ENCODE measurements around the gene TCN2.
"Not testable (repeated sequence)": the region's sequence is repeated elsewhere in the genome, so short reads cannot be mapped to it uniquely, and the experiment has no call there.

- not testable (repeated sequence) for TF ChIP-seq CTCF (IDR thresholded peaks at IDR 0.05; ENCODE audit: low read depth, low read length, missing input control); MAX (IDR thresholded peaks at IDR 0.05); RXRA (IDR thresholded peaks at IDR 0.05); YY1 (IDR thresholded peaks at IDR 0.05); JUND (IDR thresholded peaks at IDR 0.05); TAF1 (conservative IDR thresholded peaks at IDR 0.05)
These were observed 69.6 kb downstream of the TCN2 start for GRCh38 chr22:30676565-30676964.

Data from liver (tissue), 3 donors.